Sigmoid colon (tissue), 7 donors: ENCODE measurements around the gene EEF1E1. TPM values are rescaled to one million over a fixed set of nuclear protein-coding genes. Genes with fewer than 3 reads are reported as not detected.
A peak's percentile ranks its signal among the peaks of the same experiment; 100 is the strongest.

Source experiments
- DNase-seq: peaks from one replicate; pipeline ENCODE4 v3.0.0-alpha.2; 2019
- H3K27ac ChIP-seq, 4 donors: fragments of 200-600 bp; sonication (generic); one replicate each; pipeline ENCODE4 v1.5.1; 2016 to 2019; ENCODE audit warnings: mild to moderate bottlenecking in 1 of 4
- H3K27me3 ChIP-seq, 3 donors: fragments of 200-600 bp; sonication (generic); one replicate each; pipeline ENCODE4 v1.5.1; 2019; ENCODE audit warnings: mild to moderate bottlenecking in 1 of 3
- H3K36me3 ChIP-seq, 4 donors: fragments of 200-600 bp; sonication (generic); one replicate each; pipeline ENCODE4 v1.5.1; 2016 to 2019
- H3K4me1 ChIP-seq, 4 donors: fragments of 200-600 bp; sonication (generic); one replicate each; pipeline ENCODE4 v1.5.1; 2017 to 2019
- H3K4me3 ChIP-seq, 4 donors: fragments of 200-600 bp; sonication (generic); one replicate each; pipeline ENCODE4 v1.5.1; 2017 to 2019; ENCODE audit warnings: mild to moderate bottlenecking in 2 of 4, moderate library complexity in 1 of 4
- H3K9me3 ChIP-seq, 4 donors: fragments of 200-600 bp in 3 of 4; sonication (generic) in 3 of 4; one replicate each; pipeline versions ENCODE4 v1.5.1 to v1.6.1; 2013 to 2019
- EP300 ChIP-seq, 4 donors: sonication (generic); formaldehyde crosslinking; IDR thresholded peaks; one replicate each; pipeline ENCODE4 v1.6.1; 2017; ENCODE audit warnings: antibody characterized with exemption in 4 of 4
- POLR2A ChIP-seq, 2 donors: fragments of 450-650 bp; IDR thresholded peaks; one replicate each; pipeline ENCODE4 v1.6.1; 2016; ENCODE audit warnings: antibody characterized with exemption in 2 of 2, mild to moderate bottlenecking in 2 of 2, moderate library complexity in 2 of 2
- POLR2AphosphoS5 ChIP-seq, 4 donors: sonication (generic); formaldehyde crosslinking; IDR thresholded peaks; one replicate each; pipeline ENCODE4 v1.6.1; 2017; ENCODE audit warnings: antibody characterized with exemption in 4 of 4
- WGBS, 2 donors: extraction: QIAGEN DNeasy Blood & Tissue Kit; methylation state at CpG; one replicate each; pipeline ENCODE4 v1.1.7; 2013; 5-methylcytosine and 5-hydroxymethylcytosine counted together
- intact Hi-C: fragments of 100-400 bp; cut with DNase I; formaldehyde crosslinking; loops from one replicate; pipeline ENCODE4 v1.15.1; 2023
- polyA plus RNA-seq, 3 donors: library from polyadenylated mRNA; stranded (reverse); fragments of 200-250 nt; gene quantifications; one replicate each; pipeline ENCODE4 v1.2.3, GENCODE V29; 2013
- total RNA-seq, 4 donors: library from RNA; depleted of rRNA; stranded (reverse); fragments of >200 nt; gene quantifications; one replicate each; pipeline ENCODE4 v1.1.0, GENCODE V29; 2016
- TF ChIP-seq, protein P1 (sequence below), 4 experiments: fragments of 450-650 bp in 3 of 4; fragments of 200-600 bp in 1 of 4; IDR thresholded peaks; one replicate each; pipeline ENCODE4 v1.5.1; 2016 to 2019; ENCODE audit warnings: antibody characterized with exemption in 4 of 4, mild to moderate bottlenecking in 3 of 4, moderate library complexity in 2 of 4
- donor health status: healthy with polysubstance abuse.
- donor health status: Bipolar disorder and iron deficiency.
- donor health status: healthy.

EEF1E1 gene
- total and polyA plus RNA-seq, 7 donors: 11.4 to 36.7 (median 21.9) TPM

DNA sequence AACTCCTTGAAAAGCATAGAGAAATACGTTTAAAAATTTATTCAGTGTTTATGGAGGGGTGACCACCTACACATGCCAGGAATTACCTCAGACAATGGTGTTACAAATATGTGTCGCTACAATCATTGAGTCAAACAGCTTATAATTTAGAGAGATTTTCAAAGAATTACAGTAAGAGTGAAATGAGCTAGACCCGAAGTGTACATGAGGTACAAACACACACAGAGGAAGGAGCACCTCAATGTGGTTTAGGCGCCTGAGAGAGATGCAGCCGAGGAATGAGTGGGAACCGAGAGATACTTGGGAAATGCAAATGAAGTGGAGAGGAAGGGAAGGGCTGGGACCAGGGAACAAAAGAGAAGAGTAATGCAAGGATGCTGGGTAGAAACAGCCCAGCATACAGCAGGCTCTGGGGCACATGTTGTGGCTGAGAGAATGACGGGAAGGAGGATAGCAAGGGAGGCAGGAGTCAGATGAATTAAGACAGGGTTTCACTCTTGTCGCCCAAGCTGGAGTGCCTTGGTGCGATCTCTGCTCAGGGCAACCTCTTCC, 15.5 kb downstream of the EEF1E1 start:
- DNase-seq: no peak
- WGBS, 2 donors: 86 to 92% methylated on average over 9 of the region's 9 CpGs
- Histone ChIP-seq H3K27ac (no peak overlapping the region), H3K4me3 (no peak overlapping the region), H3K27me3 (no peaks in the 10 kb centered on the region), H3K36me3 (peaks cover 0 to 36% (median 7%) of the 10 kb centered on the region in 4 donors), H3K4me1 (peaks cover 0 to 13% (median 4%) of the 10 kb centered on the region in 4 donors), H3K9me3 (no peaks in the 10 kb centered on the region)
- no peak for TF ChIP-seq EP300 (IDR thresholded peaks at IDR 0.05)
- no peak for TF ChIP-seq POLR2AphosphoS5 (IDR thresholded peaks at IDR 0.05)
- TF ChIP-seq, protein P1, sequence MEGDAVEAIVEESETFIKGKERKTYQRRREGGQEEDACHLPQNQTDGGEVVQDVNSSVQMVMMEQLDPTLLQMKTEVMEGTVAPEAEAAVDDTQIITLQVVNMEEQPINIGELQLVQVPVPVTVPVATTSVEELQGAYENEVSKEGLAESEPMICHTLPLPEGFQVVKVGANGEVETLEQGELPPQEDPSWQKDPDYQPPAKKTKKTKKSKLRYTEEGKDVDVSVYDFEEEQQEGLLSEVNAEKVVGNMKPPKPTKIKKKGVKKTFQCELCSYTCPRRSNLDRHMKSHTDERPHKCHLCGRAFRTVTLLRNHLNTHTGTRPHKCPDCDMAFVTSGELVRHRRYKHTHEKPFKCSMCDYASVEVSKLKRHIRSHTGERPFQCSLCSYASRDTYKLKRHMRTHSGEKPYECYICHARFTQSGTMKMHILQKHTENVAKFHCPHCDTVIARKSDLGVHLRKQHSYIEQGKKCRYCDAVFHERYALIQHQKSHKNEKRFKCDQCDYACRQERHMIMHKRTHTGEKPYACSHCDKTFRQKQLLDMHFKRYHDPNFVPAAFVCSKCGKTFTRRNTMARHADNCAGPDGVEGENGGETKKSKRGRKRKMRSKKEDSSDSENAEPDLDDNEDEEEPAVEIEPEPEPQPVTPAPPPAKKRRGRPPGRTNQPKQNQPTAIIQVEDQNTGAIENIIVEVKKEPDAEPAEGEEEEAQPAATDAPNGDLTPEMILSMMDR (IDR thresholded peaks at IDR 0.05): no peak
- TF ChIP-seq POLR2A (IDR thresholded peaks at IDR 0.05): no peak
- intact Hi-C loops: no loop called here

DNA sequence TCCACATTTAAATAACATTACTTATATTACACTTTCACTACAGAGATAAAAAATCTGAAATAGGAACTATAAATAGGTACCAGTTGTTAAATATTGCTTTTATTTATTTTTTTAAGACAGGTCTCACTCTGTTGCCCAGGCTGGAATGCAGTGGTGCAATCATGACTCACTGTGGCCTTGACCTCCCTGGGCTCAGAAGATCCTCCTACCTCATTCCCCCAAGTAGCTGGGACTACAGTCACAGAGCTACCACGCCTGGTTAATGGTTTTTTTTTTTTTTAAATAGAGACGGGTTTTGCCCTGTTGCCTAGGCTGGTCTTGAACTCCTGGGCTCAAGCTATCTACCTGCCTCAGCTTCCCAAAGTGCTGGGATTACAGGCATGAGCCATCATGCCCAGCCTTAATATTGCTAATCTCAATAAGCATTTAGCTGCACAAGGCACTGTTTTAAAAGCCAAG, 17.3 kb downstream of the EEF1E1 start:
- intact Hi-C loops: no loop called here
- WGBS, 2 donors: 54 to 69% methylated on average over 2 of the region's 2 CpGs

GRCh38 chr6:8084586-8084985, 17.8 kb downstream of the EEF1E1 start:
- H3K9me3 ChIP-seq: no peaks in the 10 kb centered on the region
- TF ChIP-seq POLR2A (IDR thresholded peaks at IDR 0.05): no peak
- TF ChIP-seq, protein P1 (IDR thresholded peaks at IDR 0.05): no peak
- no peak for TF ChIP-seq EP300 (IDR thresholded peaks at IDR 0.05)
- no peak for TF ChIP-seq POLR2AphosphoS5 (IDR thresholded peaks at IDR 0.05)
- H3K4me1 ChIP-seq: peaks cover 0 to 13% (median 4%) of the 10 kb centered on the region in 4 donors
- H3K27ac ChIP-seq: no peak overlapping the region
- DNase-seq: no peak
- H3K4me3 ChIP-seq: no peak overlapping the region
- intact Hi-C loops: no loop called here
- WGBS, 2 donors: 63 to 72% methylated on average over 4 of the region's 4 CpGs
- H3K27me3 ChIP-seq: no peaks in the 10 kb centered on the region
- peaks cover 0 to 28% (median 6%) of the 10 kb centered on the region in 4 donors for H3K36me3 ChIP-seq

More for the DNA sequence above, 17.3 kb downstream of the EEF1E1 start:
- Histone ChIP-seq H3K4me1 (peaks cover 0 to 13% (median 4%) of the 10 kb centered on the region in 4 donors), H3K9me3 (no peaks in the 10 kb centered on the region), H3K27me3 (no peaks in the 10 kb centered on the region), H3K36me3 (peaks cover 0 to 33% (median 7%) of the 10 kb centered on the region in 4 donors), H3K4me3 (no peak overlapping the region), H3K27ac (no peak overlapping the region)
- TF ChIP-seq POLR2AphosphoS5 (IDR thresholded peaks at IDR 0.05): no peak
- TF ChIP-seq, protein P1 (IDR thresholded peaks at IDR 0.05): no peak
- no peak for TF ChIP-seq POLR2A (IDR thresholded peaks at IDR 0.05)
- no peak for TF ChIP-seq EP300 (IDR thresholded peaks at IDR 0.05)
- DNase-seq: no peak

DNA sequence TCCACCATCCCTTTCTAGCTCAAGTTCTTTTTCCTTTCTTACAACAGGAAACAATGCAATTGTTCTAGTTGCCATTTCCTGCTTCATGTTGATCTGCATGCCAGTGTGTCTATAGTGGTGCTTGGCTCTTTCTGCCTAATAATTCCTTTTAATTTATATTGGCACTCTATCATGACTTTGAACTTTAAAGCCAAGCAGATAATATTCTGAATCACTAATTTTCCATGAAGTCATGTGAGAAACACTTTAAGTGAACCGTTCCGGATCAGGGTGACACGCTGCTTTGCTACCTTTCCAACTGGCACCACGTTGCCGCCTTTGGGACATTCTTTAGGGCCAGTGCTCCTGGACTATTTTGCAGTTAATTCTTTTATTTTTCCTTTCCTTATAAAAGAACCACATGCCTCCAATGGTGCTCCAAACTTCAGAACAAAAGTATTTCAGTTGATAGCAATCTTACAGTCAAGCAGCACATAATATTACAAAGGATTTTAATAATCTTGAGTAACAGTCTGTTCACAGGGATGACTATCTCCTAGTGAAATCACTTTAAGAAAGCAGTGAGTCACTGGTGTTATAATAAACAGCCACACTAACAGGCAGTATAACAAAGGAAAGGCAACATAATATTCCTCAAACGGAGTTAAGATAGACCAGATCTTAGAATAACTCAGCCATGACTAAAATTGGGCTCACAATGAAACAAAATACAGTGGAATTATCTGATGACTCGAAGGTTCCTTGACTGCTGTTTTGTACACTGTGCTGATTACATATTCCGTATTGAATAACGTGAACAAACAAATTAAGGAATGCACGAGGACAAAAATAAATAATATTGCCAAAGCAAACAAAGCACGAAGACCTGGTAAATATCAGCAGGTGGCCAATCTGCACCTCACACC, 19.1 kb downstream of the EEF1E1 start:
- intact Hi-C loops: no loop called here
- no peak for DNase-seq
- Histone ChIP-seq H3K4me3 (no peak overlapping the region), H3K27me3 (no peaks in the 10 kb centered on the region), H3K36me3 (peaks cover 0 to 14% (median 2%) of the 10 kb centered on the region in 4 donors), H3K9me3 (no peaks in the 10 kb centered on the region), H3K27ac (peak overlapping the region in 1 of 4 donors; percentile 14), H3K4me1 (peaks cover 0 to 13% (median 4%) of the 10 kb centered on the region in 4 donors)
- TF ChIP-seq EP300 (IDR thresholded peaks at IDR 0.05): no peak
- TF ChIP-seq POLR2A (IDR thresholded peaks at IDR 0.05): no peak
- TF ChIP-seq POLR2AphosphoS5 (IDR thresholded peaks at IDR 0.05): no peak
- TF ChIP-seq, protein P1 (IDR thresholded peaks at IDR 0.05): no peak
- WGBS, 2 donors: 60 to 75% methylated on average over 11 of the region's 11 CpGs
